ENCODE results near the gene IGSF21.

GRCh38 chr1:18141661-18142060, 34.1 kb downstream of the IGSF21 start:
- TF ChIP-seq POLR2A (IDR thresholded peaks at IDR 0.05; ENCODE audit: low read depth, low read length) = no peak
- no peak for TF ChIP-seq POLR2AphosphoS5 (IDR thresholded peaks at IDR 0.05; ENCODE audit: low read depth, low read length)
- no peak for TF ChIP-seq TAF1 (IDR thresholded peaks at IDR 0.05; ENCODE audit: low read depth, low read length)
- no peak for TF ChIP-seq POU2F2 (IDR thresholded peaks at IDR 0.05; ENCODE audit: low read depth, low read length)
- TF ChIP-seq SPI1 (IDR thresholded peaks at IDR 0.05; ENCODE audit: low read depth, low read length) = no peak
- no peak for TF ChIP-seq PAX5 (IDR thresholded peaks at IDR 0.05; ENCODE audit: insufficient read depth, low read length, severe bottlenecking)

All from GM12891 (cell line).